HG03060 (cell line): ENCODE measurements around the gene RAD51AP1.

Experiments
- ATAC-seq: cut with Tn5 transposase; IDR thresholded peaks from one replicate; pipeline ENCODE4 v1.9.1; 2021; ENCODE audit warnings: low read depth, moderate number of reproducible peaks; ENCODE audit not compliant: unreplicated experiment

Gene RAD51AP1

GRCh38 chr12:4587108-4587507 lies 48.4 kb downstream of the RAD51AP1 start:
- ATAC-seq = no peak

- no peak for ATAC-seq
Observed at GRCh38 chr12:4588916-4589315, 50.2 kb downstream of the RAD51AP1 start.

GRCh38 chr12:4589941-4590340 lies 51.3 kb downstream of the RAD51AP1 start:
- no peak for ATAC-seq

GRCh38 chr12:4591180-4591687 lies 52.5 kb downstream of the RAD51AP1 start:
- ATAC-seq = no peak

- no peak for ATAC-seq
Observed at GRCh38 chr12:4595881-4596280, 57.2 kb downstream of the RAD51AP1 start.

DNA sequence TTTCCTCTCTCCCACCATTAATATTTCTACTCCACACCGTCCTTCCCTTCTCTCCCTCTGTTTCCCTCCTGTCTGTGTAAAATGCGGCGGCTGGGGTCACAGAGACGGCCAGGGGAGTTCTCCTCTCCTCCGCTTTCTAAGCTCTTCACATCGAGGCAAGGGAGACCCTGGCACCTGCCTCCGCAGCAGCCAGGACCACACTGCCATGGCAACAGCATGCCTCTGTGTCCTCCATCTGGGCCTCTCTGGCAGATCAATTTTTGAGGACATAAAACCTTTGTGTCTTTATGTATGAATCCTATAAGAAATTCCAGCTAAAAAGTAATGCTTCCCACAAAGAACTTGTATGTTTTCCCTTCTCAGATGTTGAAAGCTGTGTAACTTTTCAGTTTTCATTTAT lies 64.7 kb downstream of the RAD51AP1 start:
- no peak for ATAC-seq

GRCh38 chr12:4603946-4604345 lies 65.3 kb downstream of the RAD51AP1 start:
- ATAC-seq = no peak

DNA sequence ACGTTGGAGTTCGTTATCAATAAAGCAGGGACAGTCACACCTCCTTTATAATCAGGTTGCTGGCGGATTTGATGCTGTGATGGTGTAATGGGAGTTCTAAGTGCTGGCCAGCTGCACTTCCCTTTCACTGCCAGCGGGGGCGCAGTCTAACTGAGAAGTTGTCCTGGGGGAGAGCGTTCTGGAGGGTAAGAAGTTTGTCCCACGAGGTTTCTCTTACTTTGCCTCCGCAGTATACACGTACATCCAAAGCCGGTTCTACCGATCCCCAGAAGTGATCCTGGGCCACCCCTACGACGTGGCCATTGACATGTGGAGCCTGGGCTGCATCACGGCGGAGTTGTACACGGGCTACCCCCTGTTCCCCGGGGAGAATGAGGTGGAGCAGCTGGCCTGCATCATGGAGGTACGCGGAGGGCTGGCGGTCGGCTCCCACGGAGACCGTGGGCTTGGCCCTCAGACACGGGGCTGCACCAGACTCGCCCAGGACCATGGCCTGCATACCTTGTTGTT lies 66.0 kb downstream of the RAD51AP1 start:
- no peak for ATAC-seq

DNA sequence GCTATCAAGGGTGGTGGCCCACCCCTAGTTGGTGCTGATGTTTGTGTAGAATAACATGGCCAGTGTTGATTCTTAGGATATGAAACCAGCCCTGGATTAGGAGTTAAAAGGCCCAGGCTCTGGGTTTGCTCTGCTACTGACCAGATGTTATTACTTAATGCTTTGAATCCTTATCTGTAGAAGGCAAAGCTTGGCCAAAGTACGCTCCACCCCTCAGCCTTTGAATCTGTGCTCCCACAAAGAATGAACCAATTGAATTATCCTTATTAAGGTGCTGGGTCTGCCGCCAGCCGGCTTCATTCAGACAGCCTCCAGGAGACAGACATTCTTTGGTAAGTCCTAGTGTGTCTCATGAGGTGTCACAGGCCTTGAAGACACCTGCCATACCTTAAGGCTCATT lies 68.4 kb downstream of the RAD51AP1 start:
- no peak for ATAC-seq

GRCh38 chr12:4609071-4609470 lies 70.4 kb downstream of the RAD51AP1 start:
- ATAC-seq = no peak
